ENCODE results near the gene PIGC.

The PIGC gene

DNA sequence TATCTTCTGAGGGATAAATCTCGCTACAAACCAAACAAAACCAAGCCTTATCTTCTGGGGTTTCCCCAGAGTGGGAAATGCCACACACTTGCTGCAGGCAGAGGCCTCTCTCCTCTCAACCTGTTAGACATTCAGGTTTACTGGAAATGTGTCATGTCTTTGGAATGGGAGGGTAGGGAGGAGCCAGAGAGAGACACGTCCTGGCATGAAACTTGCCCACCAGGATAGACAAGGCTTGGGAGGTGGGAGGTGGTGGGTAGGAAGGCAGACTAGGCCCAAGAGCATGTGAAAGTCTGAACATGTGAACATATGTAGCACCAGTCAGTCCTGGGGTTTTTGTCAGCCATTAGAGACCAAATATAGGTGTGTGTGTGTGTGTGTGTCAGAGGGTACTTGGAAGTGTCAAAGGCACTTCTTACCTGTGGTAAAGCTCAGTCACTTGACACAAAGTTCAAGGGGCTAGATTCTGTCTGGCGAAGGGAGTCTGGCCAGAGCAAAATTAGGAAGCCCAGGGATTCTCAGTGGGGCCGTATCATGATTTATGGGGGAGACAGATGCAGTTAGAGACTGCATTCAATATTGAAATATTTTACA is 32.4 kb upstream of the PIGC start:
- Mint-ChIP-seq H3K36me3 (ENCODE audit: low read depth) (no peaks in the 10 kb centered on the region), H3K27ac (no peak overlapping the region), H3K4me1 (ENCODE audit: low read depth) (peaks cover 1% of the 10 kb centered on the region), H3K4me3 (no peak overlapping the region), H3K9me3 (no peaks in the 10 kb centered on the region), H3K27me3 (ENCODE audit: low read depth) (peaks cover 16% of the 10 kb centered on the region)
- no peak for DNase-seq (ENCODE audit: low spot score)

DNA sequence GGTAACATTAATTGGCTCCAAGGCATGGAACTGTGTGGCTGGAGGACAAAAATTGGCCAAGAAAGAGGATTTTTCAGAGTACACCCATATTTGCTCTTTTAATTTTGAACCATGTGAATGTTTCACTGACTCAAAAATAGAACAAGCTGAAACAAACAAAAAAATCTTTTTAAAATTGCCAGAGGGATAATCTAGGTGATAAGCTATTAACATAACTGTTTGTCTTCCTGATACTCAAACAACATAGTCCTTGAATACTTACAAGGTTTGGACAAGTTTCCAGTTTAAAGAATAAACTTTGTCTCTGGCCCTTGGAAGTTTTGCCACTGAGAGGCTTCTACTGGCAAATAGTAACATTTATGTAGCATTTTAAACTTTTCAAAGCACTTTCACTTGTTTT is 30.0 kb upstream of the PIGC start:
- DNase-seq (ENCODE audit: low spot score), result no peak
- peaks cover 16% of the 10 kb centered on the region for H3K27me3 Mint-ChIP-seq (ENCODE audit: low read depth)
- H3K4me3 Mint-ChIP-seq, result no peak overlapping the region
- no peak overlapping the region for H3K27ac Mint-ChIP-seq
- no peaks in the 10 kb centered on the region for H3K36me3 Mint-ChIP-seq (ENCODE audit: low read depth)
- H3K4me1 Mint-ChIP-seq (ENCODE audit: low read depth), result no peaks in the 10 kb centered on the region
- H3K9me3 Mint-ChIP-seq, result no peaks in the 10 kb centered on the region

DNA sequence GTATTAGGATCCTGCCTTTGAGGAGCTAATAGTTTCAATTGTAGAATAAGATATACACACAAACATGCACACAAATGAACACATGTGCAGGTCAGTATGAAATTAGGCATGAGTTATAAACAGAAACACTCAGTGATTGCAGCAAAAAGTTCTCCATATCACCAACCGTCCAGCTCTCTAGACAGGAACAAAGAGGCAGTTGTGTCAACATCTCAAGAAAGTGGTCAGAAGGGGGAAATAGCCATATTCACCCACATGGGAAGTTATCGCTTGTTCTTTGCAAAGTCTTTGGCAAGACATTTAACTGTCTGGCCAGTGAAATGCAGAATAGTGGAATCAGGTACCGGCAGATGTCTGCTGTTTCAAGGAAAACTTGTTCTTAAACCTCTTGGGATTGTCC is 29.4 kb upstream of the PIGC start:
- H3K36me3 Mint-ChIP-seq (ENCODE audit: low read depth), result no peaks in the 10 kb centered on the region
- no peaks in the 10 kb centered on the region for H3K4me1 Mint-ChIP-seq (ENCODE audit: low read depth)
- DNase-seq (ENCODE audit: low spot score), result no peak
- H3K27me3 Mint-ChIP-seq (ENCODE audit: low read depth), result peaks cover 16% of the 10 kb centered on the region
- H3K9me3 Mint-ChIP-seq, result no peaks in the 10 kb centered on the region
- H3K4me3 Mint-ChIP-seq, result no peak overlapping the region
- no peak overlapping the region for H3K27ac Mint-ChIP-seq

DNA sequence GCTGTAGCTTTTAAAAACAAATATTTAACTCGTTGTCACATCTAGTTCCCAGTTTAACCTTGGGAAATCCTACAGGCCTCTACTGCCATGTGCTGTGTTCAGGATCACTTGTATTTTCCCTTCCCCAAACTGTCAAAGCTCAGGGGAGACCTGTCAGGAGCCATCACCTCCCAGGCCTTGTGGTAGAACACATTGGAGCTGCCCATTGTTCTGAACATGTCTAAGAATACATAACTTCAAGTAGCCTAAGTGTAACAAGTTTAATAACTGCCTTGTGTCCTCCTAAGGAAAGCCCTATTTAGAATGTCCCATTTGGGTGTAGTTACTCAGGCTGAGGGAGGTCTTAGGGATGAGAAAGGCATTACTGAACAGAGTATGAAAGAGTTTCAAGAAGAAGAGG is 28.6 kb upstream of the PIGC start:
- no peaks in the 10 kb centered on the region for H3K36me3 Mint-ChIP-seq (ENCODE audit: low read depth)

DNA sequence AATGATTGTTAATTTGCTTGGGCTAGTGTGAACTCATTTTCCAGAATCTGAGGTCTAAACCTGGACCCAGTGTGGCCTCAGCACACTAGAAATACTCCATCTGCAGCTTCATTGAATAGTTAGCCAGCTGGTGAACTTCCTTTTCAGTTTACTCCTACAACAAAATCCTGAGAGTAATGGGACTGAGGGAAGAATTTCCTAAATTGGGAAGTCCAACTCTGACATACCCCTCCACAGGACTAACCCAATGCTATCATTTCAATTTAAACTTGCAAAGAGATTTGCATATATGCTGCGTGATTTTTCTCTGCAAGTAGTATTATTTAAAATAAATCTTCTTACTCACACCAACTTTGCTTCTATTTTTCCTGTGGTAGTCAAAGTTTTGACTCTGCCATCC is 27.8 kb upstream of the PIGC start:
- Mint-ChIP-seq H3K36me3 (ENCODE audit: low read depth) (no peaks in the 10 kb centered on the region), H3K27me3 (ENCODE audit: low read depth) (peaks cover 16% of the 10 kb centered on the region), H3K4me1 (ENCODE audit: low read depth) (no peaks in the 10 kb centered on the region), H3K9me3 (no peaks in the 10 kb centered on the region), H3K4me3 (no peak overlapping the region), H3K27ac (no peak overlapping the region)
- DNase-seq (ENCODE audit: low spot score), result no peak

More for the DNA sequence above, 28.6 kb upstream of the PIGC start:
- H3K27ac Mint-ChIP-seq, result no peak overlapping the region
- H3K27me3 Mint-ChIP-seq (ENCODE audit: low read depth), result peaks cover 16% of the 10 kb centered on the region
- no peaks in the 10 kb centered on the region for H3K9me3 Mint-ChIP-seq
- no peak overlapping the region for H3K4me3 Mint-ChIP-seq
- no peaks in the 10 kb centered on the region for H3K4me1 Mint-ChIP-seq (ENCODE audit: low read depth)
- no peak for DNase-seq (ENCODE audit: low spot score)

DNA sequence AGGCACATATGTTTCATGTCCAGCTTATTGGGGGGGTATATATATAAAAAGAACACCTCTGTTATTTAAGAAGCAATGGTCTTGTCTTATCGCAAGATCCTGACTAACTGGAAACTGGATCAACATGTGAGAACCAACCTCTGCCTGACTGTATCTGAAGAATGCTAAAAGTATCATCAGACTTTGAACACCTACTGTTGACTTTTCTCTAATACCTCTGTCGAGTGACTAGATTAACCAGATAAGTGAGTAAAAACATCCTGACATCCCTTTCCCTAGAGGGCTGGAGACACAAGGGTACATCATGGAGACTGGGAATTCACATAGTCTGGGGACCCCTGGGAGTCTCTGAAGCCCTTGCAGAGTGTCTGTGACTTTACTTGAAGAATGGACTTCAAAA is 26.3 kb upstream of the PIGC start:
- Mint-ChIP-seq H3K9me3 (no peaks in the 10 kb centered on the region), H3K4me3 (no peak overlapping the region), H3K4me1 (ENCODE audit: low read depth) (no peaks in the 10 kb centered on the region), H3K36me3 (ENCODE audit: low read depth) (no peaks in the 10 kb centered on the region), H3K27ac (no peak overlapping the region), H3K27me3 (ENCODE audit: low read depth) (peaks cover 15% of the 10 kb centered on the region)
- no peak for DNase-seq (ENCODE audit: low spot score)

DNA sequence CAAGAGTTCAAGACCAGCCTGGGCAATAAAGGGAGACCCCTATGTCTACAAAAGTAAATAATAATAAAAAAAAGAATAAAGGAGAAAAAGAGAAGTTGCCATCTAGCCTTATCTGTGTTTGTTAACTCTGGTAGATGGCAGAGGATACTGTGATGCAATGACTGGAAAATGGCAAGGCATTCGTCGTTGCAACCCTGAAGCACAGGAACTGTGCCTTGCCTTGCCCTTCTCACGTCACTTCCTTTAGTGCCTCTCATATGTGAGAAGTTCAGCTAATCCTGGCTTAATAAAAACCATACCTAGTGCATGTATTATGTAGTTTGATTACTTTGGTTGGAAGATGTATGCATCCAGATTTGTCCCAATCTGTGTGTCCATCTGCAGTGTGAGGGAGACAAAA is 25.8 kb upstream of the PIGC start:
- Mint-ChIP-seq H3K9me3 (no peaks in the 10 kb centered on the region), H3K27ac (no peak overlapping the region), H3K4me1 (ENCODE audit: low read depth) (no peaks in the 10 kb centered on the region), H3K27me3 (ENCODE audit: low read depth) (peaks cover 11% of the 10 kb centered on the region), H3K36me3 (ENCODE audit: low read depth) (no peaks in the 10 kb centered on the region), H3K4me3 (no peak overlapping the region)
- DNase-seq (ENCODE audit: low spot score), result no peak

DNA sequence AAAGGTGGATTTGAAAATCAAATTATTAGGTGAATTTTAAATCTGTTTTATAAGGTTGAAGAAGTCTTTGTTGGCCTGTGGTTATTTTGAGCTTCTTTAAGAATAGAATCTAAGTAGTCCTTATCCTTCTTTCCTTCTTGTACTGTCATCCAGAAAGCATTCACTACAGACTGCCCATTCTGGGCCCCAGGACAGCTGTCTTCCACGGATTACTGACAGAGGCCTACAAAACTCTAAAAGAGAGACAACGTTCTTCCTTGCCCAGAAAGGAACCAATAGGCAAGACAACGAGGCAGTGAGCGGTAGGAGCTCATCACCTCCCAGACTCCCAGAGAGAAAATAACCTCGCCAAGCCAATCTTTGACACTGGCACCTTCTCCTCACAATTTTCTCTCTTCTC is 24.4 kb upstream of the PIGC start:
- H3K27ac Mint-ChIP-seq, result no peak overlapping the region
- H3K27me3 Mint-ChIP-seq (ENCODE audit: low read depth), result peaks cover 8% of the 10 kb centered on the region
- no peaks in the 10 kb centered on the region for H3K9me3 Mint-ChIP-seq
- peaks cover 2% of the 10 kb centered on the region for H3K4me1 Mint-ChIP-seq (ENCODE audit: low read depth)
- H3K36me3 Mint-ChIP-seq (ENCODE audit: low read depth), result no peaks in the 10 kb centered on the region
- H3K4me3 Mint-ChIP-seq, result no peak overlapping the region
- no peak for DNase-seq (ENCODE audit: low spot score)

DNA sequence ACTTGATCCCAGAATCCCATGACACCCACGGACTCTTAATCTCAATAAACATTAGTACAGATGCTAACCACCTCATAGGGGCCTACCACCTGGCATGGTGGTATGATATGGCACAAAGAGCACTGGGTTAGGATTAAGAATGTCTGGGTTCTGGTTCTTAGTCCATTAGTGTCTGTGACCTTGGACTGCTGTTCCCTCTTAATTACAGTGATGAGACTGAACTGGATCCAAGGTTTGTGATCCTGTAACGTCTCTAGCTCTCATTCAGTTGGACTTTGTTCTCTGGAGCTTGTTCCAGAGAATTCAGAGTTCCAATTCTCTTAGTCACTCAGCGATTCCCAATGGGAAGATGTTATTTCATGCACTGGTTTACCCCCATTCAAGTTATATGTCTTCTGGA is 23.6 kb upstream of the PIGC start:
- H3K27ac Mint-ChIP-seq, result no peak overlapping the region
- H3K4me1 Mint-ChIP-seq (ENCODE audit: low read depth), result peaks cover 2% of the 10 kb centered on the region
- H3K4me3 Mint-ChIP-seq, result no peak overlapping the region
- no peak for DNase-seq (ENCODE audit: low spot score)
- H3K9me3 Mint-ChIP-seq, result no peaks in the 10 kb centered on the region
- no peaks in the 10 kb centered on the region for H3K36me3 Mint-ChIP-seq (ENCODE audit: low read depth)
- H3K27me3 Mint-ChIP-seq (ENCODE audit: low read depth), result peaks cover 4% of the 10 kb centered on the region

DNA sequence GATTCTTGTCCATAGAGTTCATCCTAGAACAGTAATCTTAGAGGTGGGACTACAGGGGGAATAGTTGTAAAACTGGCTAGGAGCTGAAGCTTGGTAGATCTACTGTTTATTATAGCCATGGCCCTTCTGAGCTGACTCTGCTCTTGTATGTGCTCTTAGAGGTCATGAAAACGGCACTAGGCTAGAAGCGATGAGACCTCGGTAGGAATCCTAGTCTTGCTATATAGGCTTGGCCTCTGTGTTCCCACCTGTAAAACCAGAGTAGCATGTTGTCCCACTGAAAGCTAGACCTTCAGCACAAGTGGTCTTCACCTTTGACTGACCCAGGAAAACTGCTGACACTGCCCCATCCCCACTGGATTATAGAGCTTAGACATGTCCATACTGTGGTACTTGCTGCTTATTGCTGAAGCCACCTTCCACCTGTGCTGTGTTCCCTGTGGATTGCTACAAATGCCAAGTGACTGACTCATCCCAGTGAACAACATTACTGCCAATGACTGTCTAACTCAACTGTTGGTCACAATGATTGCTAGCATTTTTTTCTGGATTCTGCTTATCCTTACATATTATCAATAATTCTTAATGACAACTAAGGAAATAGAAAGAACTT is 23.0 kb upstream of the PIGC start:
- H3K9me3 Mint-ChIP-seq, result no peaks in the 10 kb centered on the region
- H3K27me3 Mint-ChIP-seq (ENCODE audit: low read depth), result no peaks in the 10 kb centered on the region
- no peak for DNase-seq (ENCODE audit: low spot score)
- H3K27ac Mint-ChIP-seq, result no peak overlapping the region
- no peaks in the 10 kb centered on the region for H3K36me3 Mint-ChIP-seq (ENCODE audit: low read depth)
- peaks cover 2% of the 10 kb centered on the region for H3K4me1 Mint-ChIP-seq (ENCODE audit: low read depth)
- no peak overlapping the region for H3K4me3 Mint-ChIP-seq

DNA sequence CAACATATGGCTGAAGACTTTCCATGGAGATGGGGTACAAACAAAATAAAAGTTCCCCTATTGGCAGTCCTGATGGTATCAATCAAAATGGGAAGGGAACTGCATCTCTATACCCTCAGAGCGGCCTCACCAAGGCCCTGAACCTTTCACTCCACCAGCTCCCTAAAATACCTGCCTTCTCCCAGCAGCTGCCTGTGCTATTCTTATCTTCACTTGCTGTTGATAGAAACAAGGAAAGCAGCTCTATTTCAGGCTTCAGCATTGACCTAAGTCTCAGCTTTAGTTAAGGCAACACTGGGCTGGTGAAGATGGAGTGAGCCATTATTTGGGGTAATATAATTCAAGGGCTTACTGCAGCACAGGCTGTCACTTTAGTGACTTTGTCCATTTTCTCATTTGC is 21.7 kb upstream of the PIGC start:
- Mint-ChIP-seq H3K4me3 (no peak overlapping the region), H3K36me3 (ENCODE audit: low read depth) (no peaks in the 10 kb centered on the region), H3K4me1 (ENCODE audit: low read depth) (peaks cover 2% of the 10 kb centered on the region), H3K27me3 (ENCODE audit: low read depth) (peaks cover 5% of the 10 kb centered on the region), H3K9me3 (no peaks in the 10 kb centered on the region), H3K27ac (no peak overlapping the region)
- DNase-seq (ENCODE audit: low spot score), result no peak

DNA sequence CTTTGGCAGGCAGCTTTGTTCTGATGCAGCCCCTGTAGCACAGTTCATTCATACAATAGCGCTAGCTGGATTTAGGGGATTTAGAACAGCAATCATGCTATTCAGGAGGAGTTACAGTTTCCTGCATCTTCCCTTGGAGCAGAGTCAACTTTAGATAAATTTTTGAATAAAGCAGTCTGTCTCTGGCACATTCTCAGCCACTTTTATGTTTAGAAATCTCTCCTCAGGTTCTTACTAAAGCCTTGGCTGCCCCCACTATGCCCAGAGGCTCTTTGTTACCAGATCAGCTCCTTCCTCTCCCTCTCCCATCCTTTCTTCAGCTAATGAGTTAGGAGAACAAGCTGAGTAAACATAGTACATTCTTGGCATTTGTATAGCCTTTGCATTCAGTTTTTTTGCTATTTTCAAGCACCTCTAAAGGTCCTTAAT is 17.0 kb upstream of the PIGC start:
- DNase-seq (ENCODE audit: low spot score), result no peak
- Mint-ChIP-seq H3K27me3 (ENCODE audit: low read depth) (peaks cover 20% of the 10 kb centered on the region), H3K4me1 (ENCODE audit: low read depth) (peaks cover 2% of the 10 kb centered on the region), H3K36me3 (ENCODE audit: low read depth) (no peaks in the 10 kb centered on the region), H3K4me3 (no peak overlapping the region), H3K9me3 (no peaks in the 10 kb centered on the region), H3K27ac (no peak overlapping the region)

DNA sequence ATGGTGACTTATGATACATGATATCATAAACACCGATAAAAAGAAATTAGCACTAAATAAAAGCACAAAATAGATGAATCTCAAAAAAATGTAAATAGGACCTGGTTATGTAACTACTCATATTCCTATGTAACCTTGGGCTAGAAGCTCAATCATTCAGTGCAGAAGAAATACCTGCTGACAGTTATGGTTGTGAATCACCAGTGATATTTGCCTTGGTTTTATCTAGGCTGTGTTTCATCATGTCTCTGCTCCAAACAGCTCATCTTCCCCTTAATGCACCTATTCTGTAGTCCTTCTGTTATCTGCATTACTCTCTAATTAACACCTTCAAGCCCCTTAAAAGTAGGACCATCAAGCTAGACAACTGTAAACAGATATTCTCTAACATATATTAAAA is 16.3 kb upstream of the PIGC start:
- Mint-ChIP-seq H3K4me3 (no peak overlapping the region), H3K27me3 (ENCODE audit: low read depth) (peaks cover 20% of the 10 kb centered on the region), H3K4me1 (ENCODE audit: low read depth) (peaks cover 2% of the 10 kb centered on the region), H3K36me3 (ENCODE audit: low read depth) (no peaks in the 10 kb centered on the region), H3K27ac (no peak overlapping the region), H3K9me3 (no peaks in the 10 kb centered on the region)
- no peak for DNase-seq (ENCODE audit: low spot score)

DNA sequence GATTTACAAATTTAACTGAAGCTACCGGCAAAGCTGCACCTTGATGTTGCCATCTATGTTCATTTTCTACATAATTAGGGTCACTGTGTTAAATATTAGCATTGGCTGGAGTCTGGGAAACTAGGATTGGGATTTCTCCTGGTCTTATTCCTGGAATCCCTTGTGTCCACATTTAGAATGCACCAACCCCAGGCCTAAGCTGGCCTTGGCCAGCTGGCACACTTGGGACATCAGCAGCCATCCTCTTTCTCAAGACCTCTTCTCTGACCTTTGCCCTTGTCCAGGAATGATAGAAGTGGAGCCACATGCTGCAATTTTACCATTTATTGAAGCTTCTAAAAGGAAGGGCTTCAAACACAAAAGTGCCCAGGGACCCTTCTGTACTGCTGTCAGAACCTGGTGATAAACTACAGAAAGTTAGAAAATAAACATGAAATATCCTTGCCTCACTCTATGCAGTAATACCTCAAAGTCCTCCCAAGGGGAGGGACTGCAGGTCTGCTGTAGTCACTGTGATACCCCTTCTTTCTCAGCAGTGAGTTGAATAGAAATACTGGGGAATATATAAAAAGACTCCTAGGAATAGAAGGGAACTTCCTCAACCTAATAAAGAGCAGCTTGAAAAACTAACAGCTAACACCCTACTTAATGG is 13.7 kb upstream of the PIGC start:
- Mint-ChIP-seq H3K4me3 (no peak overlapping the region), H3K4me1 (ENCODE audit: low read depth) (peaks cover 3% of the 10 kb centered on the region), H3K27ac (no peak overlapping the region), H3K36me3 (ENCODE audit: low read depth) (no peaks in the 10 kb centered on the region), H3K9me3 (no peaks in the 10 kb centered on the region), H3K27me3 (ENCODE audit: low read depth) (peaks cover 20% of the 10 kb centered on the region)
- DNase-seq (ENCODE audit: low spot score), result no peak

DNA sequence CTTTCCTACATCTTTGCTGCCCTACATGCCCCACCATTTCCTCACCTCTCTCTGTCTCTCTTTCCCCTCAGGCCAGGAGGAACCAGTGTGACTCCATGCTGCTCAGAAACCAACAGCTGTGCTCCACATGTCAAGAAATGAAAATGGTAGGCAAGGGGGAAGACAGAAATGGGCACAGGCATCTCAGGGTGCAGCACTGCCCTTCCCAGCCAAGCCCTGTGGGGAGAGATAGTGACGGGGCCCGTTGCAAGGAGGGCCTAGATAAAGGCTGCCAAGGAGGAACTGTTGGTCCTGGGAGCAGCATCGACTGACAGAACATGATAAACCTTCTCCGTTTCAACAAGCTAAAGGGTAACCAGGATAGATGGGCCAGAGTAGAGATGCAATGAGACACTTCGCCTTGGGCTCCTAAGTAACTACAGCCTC is 12.5 kb upstream of the PIGC start:
- peaks cover 20% of the 10 kb centered on the region for H3K27me3 Mint-ChIP-seq (ENCODE audit: low read depth)
- no peak overlapping the region for H3K27ac Mint-ChIP-seq
- no peaks in the 10 kb centered on the region for H3K9me3 Mint-ChIP-seq
- no peaks in the 10 kb centered on the region for H3K36me3 Mint-ChIP-seq (ENCODE audit: low read depth)
- H3K4me1 Mint-ChIP-seq (ENCODE audit: low read depth), result peaks cover 6% of the 10 kb centered on the region
- no peak for DNase-seq (ENCODE audit: low spot score)
- no peak overlapping the region for H3K4me3 Mint-ChIP-seq
